AML-193 (cell line): ENCODE measurements around the gene SAPCD2.

Experiments used
- DNase-seq, 2 experiments: peaks; one replicate each; lab custom pipeline; 2025; lab: John Stamatoyannopoulos, UW

The SAPCD2 gene

GRCh38 chr9:137107312-137107921 lies 37.1 kb upstream of the SAPCD2 start:
- DNase-seq: no peak

- DNase-seq: no peak
Observed at GRCh38 chr9:137106662-137107250, 36.4 kb upstream of the SAPCD2 start.

GRCh38 chr9:137105814-137106661 lies 35.7 kb upstream of the SAPCD2 start:
- no peak for DNase-seq

- DNase-seq: no peak
Observed at GRCh38 chr9:137103206-137103999, 33.0 kb upstream of the SAPCD2 start.

- no peak for DNase-seq
Observed at GRCh38 chr9:137099231-137099630, 28.9 kb upstream of the SAPCD2 start.

- no peak for DNase-seq
Observed at GRCh38 chr9:137097761-137098462, 27.6 kb upstream of the SAPCD2 start.

GRCh38 chr9:137096785-137097546 lies 26.6 kb upstream of the SAPCD2 start:
- DNase-seq: no peak

GRCh38 chr9:137095664-137096517 lies 25.5 kb upstream of the SAPCD2 start:
- DNase-seq: no peak

GRCh38 chr9:137089232-137089947 lies 19.0 kb upstream of the SAPCD2 start:
- no peak for DNase-seq

- no peak for DNase-seq
Observed at GRCh38 chr9:137088121-137088520, 17.8 kb upstream of the SAPCD2 start.

- DNase-seq: peak in 1 of 2 experiments; percentile 9
Observed at GRCh38 chr9:137087409-137087925, 17.1 kb upstream of the SAPCD2 start.

GRCh38 chr9:137086531-137087408 lies 16.4 kb upstream of the SAPCD2 start, which contains the start of gene MAN1B1:
Gene MAN1B1, plus strand, starts transcription at chr9:137086985. Its CDS starts 15 bp downstream, at chr9:137087000.
- DNase-seq: peak; percentile 98

GRCh38 chr9:137085920-137086530 lies 15.7 kb upstream of the SAPCD2 start:
- DNase-seq: peak in 1 of 2 experiments; percentile 23

- DNase-seq: no peak
Observed at GRCh38 chr9:137084526-137084925, 14.2 kb upstream of the SAPCD2 start.

GRCh38 chr9:137083394-137084004 lies 13.1 kb upstream of the SAPCD2 start:
- DNase-seq: no peak

- DNase-seq: no peak
Observed at GRCh38 chr9:137082925-137083290, 12.6 kb upstream of the SAPCD2 start.
